Anterior cingulate cortex (tissue), 58 donors: Measurements from ENCODE around the gene CBLIF.
"Not testable (repeated sequence)": the region's sequence is repeated elsewhere in the genome, so short reads cannot be mapped to it uniquely, and the experiment has no call there.

ENCODE experiments used
- DNase-seq, 58 donors: peaks; one replicate each; lab custom pipeline; 2025; lab: John Stamatoyannopoulos, UW

The CBLIF gene

DNA sequence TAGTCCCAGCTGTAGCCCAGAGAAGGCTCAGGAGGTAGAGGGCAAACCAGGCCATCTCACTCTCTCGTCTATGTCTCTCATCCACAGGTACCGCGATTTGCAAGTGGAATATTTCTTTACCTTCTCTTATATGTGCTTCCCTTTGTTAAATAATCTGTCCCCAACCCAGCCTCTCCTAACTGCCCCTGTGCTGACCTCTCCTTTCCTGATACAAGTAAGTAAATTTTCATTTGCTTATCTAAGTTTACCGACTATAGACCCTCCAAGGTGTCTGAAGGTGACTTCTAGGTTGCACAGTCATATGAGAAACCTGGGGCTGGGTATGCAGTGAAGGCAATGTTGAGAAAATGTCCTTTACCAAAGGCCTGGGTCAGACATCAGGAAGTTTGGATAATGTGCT is at the start of gene CBLIF:
Gene CBLIF, minus strand, starts transcription at position 101 of the 400 bp plus-strand sequence. Its CDS starts 46 bp downstream, at position 55.
- no peak for DNase-seq

DNA sequence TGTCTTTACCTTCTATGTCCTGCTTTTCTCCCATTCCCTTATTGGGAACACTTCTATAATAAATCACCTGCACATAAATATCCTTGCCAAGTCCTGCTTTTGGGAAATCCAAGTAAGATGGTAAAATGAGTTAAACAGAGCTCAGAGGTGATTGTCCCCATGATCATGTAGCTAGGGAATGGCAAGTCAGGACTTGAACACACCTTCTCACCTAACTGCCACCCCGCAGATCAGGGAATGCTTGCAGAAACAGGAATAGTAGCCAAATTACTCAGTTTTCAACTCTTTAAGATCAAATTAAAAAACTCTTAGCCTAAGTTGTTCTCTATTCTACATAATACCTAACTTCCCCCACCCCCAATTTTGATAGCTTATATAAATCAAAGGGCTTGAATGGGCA is 49.3 kb upstream of the CBLIF start:
- no peak for DNase-seq

- DNase-seq, result no peak
Observed at GRCh38 chr11:59891781-59892181, 46.5 kb upstream of the CBLIF start.

- not testable (repeated sequence) for DNase-seq
Observed at GRCh38 chr11:59887156-59887555, 41.9 kb upstream of the CBLIF start.

- no peak for DNase-seq
Observed at GRCh38 chr11:59883597-59883996, 38.3 kb upstream of the CBLIF start.

DNA sequence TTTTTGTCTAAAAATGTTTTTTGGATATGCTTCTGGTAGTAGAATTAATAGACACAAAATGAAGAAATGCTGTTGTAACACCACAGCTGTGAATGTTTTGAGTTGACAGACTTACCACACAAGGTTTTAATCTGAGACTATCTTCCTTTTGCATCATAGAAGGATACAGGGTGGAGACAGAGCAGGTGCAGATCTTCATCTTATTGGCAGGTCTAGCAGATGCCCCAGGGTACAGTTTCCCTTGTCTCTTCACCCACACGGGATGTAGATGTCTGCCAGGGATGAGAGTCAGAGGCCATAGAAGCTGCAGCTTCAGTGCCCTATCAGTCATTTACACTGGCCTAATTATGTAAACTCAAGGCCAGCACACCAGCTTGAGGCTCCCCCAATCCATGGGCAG is 34.3 kb upstream of the CBLIF start:
- DNase-seq, result no peak

- DNase-seq, result no peak
Observed at GRCh38 chr11:59878575-59878974, 33.3 kb upstream of the CBLIF start, which contains the start of gene OOSP3. Gene OOSP3, plus strand, starts transcription at chr11:59878782. Its CDS starts 27 bp downstream, at chr11:59878809.

GRCh38 chr11:59877784-59878183 is 32.5 kb upstream of the CBLIF start:
- DNase-seq, result no peak

GRCh38 chr11:59877325-59877724 is 32.0 kb upstream of the CBLIF start:
- DNase-seq, result no peak

DNA sequence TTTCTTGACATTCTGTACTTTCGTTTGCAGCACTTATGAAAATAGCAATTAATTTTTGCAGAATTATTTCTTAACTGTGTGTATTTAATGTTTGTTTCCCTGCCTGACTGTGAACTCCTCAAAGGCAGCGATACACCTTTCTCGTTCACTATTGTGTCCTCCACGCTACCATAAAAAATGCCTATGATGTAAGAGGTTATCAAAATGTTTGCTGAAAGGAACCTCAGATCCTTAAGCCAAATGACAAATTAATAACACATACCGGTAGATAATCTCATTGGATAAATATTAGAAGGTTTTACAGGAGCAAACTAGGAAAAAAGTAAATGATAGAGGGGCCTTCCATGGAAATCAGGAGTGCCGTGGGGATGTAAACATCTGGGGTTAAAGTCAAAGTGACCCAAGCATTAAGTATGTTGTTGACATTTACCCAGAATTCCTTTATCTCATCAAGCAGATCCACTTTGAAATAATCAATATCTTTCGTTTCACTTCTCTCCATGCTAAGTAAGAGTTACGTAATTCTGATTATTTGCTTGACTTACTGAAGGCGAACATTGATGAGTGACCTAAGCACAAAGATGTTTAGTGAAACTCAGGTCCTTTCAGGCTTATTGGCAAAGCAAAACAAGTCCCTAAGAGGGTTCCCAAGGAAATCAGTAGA is 30.7 kb upstream of the CBLIF start:
- no peak for DNase-seq

DNA sequence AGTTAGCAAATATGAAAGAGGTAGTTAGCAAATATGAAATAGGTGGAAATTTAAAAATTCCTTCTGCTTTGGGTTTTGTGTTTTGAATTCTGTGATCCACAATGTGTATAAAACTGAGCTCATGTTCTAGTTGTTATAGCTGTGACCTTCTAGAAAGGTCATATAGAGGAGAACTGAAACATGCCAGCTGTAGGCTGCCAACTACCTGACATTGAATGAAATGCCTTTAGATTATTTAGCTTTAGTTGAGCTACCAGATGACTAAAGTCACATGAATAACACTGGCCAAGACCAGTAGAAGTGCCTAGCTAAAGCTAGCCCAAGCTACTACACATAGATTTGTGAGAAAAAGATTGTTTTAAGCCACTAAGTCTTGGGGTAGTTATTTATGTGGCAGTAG is 26.8 kb upstream of the CBLIF start:
- DNase-seq, result no peak

DNA sequence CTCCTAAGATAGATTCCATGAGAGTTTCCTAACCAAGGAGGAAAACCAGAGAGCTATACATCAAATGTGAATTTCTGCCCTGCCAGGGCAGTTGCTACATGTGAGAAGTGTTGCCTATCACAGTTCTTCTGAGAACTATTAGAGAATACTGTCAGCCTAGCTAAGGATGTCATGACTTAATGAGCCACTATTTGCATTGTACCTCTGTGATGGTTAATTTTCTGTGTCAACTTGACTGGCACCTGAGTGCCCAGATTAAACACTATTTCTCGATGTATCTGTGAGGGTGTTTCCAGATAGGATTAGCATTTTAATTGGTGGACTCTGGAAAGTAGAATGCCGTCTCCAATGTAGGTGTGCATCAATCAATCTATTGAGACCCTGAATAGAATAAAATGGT is 22.6 kb upstream of the CBLIF start:
- DNase-seq, result no peak

DNA sequence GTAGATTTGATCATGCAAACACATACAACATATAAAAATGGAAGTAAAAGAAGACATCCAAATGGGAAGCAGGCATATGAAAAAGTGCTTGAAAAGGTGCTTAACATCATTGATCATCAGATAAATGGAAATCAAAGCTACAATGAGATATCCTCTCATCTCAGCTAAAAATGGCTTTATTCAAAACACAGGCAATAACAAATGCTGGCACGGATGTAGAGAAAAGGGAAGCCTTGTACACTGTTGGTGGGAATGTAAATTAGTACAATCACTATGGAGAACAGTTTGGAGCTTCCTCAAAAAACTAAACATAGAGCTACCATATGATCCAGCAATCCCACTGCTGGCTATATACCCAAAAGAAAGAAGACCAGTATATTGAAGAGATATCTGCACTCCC is 21.5 kb upstream of the CBLIF start:
- no peak for DNase-seq

- no peak for DNase-seq
Observed at GRCh38 chr11:59866397-59866796, 21.1 kb upstream of the CBLIF start, which contains the start of gene TCN1. Gene TCN1, minus strand, starts transcription at chr11:59866487. Its CDS starts 17 bp downstream, at chr11:59866470.

GRCh38 chr11:59865031-59865430 is 19.7 kb upstream of the CBLIF start:
- DNase-seq, result no peak

- DNase-seq, result no peak
Observed at GRCh38 chr11:59862252-59862651, 17.0 kb upstream of the CBLIF start.

- no peak for DNase-seq
Observed at GRCh38 chr11:59859673-59860072, 14.4 kb upstream of the CBLIF start.

- no peak for DNase-seq
Observed at GRCh38 chr11:59857439-59858434, 12.4 kb upstream of the CBLIF start.

DNA sequence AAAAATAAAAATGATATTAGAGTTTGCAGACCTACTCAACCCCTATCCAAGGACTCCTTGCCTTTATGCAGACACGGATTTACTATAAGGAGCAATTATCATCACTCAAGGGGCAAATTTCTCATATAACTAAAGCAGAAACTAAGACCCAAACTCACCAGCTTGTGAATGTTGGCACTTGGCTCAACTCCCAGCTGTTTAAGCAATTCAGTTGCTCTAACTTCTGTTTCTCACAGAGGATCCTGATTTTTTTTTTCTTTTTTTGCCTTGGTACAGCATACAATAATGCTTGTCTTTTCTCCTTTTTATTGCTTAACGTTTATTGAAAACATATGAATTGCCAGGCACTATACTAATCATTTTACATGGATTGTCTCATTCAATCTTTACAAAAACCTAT is 9.6 kb upstream of the CBLIF start:
- no peak for DNase-seq

DNA sequence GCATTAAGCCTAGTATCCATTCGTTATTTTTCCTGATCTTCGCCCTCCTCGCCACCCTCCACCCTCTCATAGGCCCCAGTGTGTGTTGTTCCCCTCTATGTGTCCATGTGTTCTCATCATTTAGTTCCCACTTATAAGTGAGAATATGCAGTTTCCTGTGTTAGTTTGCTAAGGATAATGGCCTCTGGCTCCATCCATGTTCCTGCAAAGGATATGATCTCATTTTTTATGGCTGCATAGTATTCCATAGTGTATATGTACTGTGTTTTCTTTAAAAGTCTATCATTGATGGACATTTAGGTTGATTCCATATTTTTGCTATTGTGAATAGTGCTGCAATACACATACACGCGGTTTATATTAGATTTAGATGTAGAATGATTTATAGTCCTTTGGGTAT is 6.1 kb upstream of the CBLIF start:
- not testable (repeated sequence) for DNase-seq

- DNase-seq, result not testable (repeated sequence)
Observed at GRCh38 chr11:59849551-59849950, 4.3 kb upstream of the CBLIF start.
